ENCODE results near the gene FKBP1B.

Gene FKBP1B

GRCh38 chr2:24076849-24077534 is 27.5 kb downstream of the FKBP1B start:
- H3K9me3 ChIP-seq (ENCODE audit: control insufficient read depth, insufficient read depth, low read depth, low read length): no peaks in the 10 kb centered on the region
- H3K27ac ChIP-seq (ENCODE audit: extremely low read depth, low read depth, low read length): peak overlapping the region; percentile 47; the same call in 1 of the 2 replicates
- peaks cover 15 to 53% of the 10 kb centered on the region in 2 experiments for H3K36me3 ChIP-seq (ENCODE audit: control insufficient read depth in 2 of 2, insufficient read depth in 1 of 2, low read length in 2 of 2)
- CTCF ChIA-PET: interaction anchor here (0.6 to 1.0 kb wide), 4 partner anchors 55 to 297 kb away, joined by 3 to 4 read pairs (median 4); partner anchors contain the start of gene ATAD2B
- H3K4me1 ChIP-seq (ENCODE audit: control insufficient read depth, insufficient read depth, low read length): peaks cover 7% of the 10 kb centered on the region; the same call in 1 of the 2 replicates
- POLR2A ChIA-PET: interaction anchor here (0.5 to 2.3 kb wide), 24 partner anchors 8 to 1299 kb away, joined by 3 to 41 read pairs (median 4); partner anchors contain the start of genes ATAD2B, FAM228B, ITSN2 and TP53I3
- peak overlapping the region; percentile 95 for H3K4me3 ChIP-seq (ENCODE audit: low read depth, low read length)
- TF ChIP-seq ZNF2 (tag by site-specific recombination; IDR thresholded peaks at IDR 0.05): no peak
- TF ChIP-seq KLF8 (tag by site-specific recombination; IDR thresholded peaks at IDR 0.05): peak; percentile 8; the same call in 1 of the 2 replicates
- no peak for TF ChIP-seq ZNF639 (tag by site-specific recombination; IDR thresholded peaks at IDR 0.05)
- TF ChIP-seq KLF9 (tag by site-specific recombination; IDR thresholded peaks at IDR 0.05; ENCODE audit: low read depth): peak; percentile 79
- TF ChIP-seq HOXC10 (CRISPR knock-in tag; IDR thresholded peaks at IDR 0.05): no peak
- TF ChIP-seq ZNF155 (tag by site-specific recombination; IDR thresholded peaks at IDR 0.05): no peak
- TF ChIP-seq ZNF76 (tag by site-specific recombination; IDR thresholded peaks at IDR 0.05; ENCODE audit: borderline replicate concordance, low read depth): no peak
- no peak for TF ChIP-seq ZNF776 (tag by site-specific recombination; IDR thresholded peaks at IDR 0.05; ENCODE audit: borderline replicate concordance)
- TF ChIP-seq SCRT1 (tag by site-specific recombination; IDR thresholded peaks at IDR 0.05; ENCODE audit: borderline replicate concordance): no peak
- TF ChIP-seq ZSCAN30 (tag by site-specific recombination; IDR thresholded peaks at IDR 0.05): no peak
- no peak for TF ChIP-seq YY1 (tag by site-specific recombination; IDR thresholded peaks at IDR 0.05)
- TF ChIP-seq ZNF354C (tag by site-specific recombination; IDR thresholded peaks at IDR 0.05; ENCODE audit: borderline replicate concordance, low read depth): no peak
- TF ChIP-seq ZNF621 (tag by site-specific recombination; IDR thresholded peaks at IDR 0.05): no peak
- TF ChIP-seq ZNF549 (tag by site-specific recombination; IDR thresholded peaks at IDR 0.05): no peak
- TF ChIP-seq ZNF596 (tag by site-specific recombination; IDR thresholded peaks at IDR 0.05): no peak
- TF ChIP-seq, protein P1, sequence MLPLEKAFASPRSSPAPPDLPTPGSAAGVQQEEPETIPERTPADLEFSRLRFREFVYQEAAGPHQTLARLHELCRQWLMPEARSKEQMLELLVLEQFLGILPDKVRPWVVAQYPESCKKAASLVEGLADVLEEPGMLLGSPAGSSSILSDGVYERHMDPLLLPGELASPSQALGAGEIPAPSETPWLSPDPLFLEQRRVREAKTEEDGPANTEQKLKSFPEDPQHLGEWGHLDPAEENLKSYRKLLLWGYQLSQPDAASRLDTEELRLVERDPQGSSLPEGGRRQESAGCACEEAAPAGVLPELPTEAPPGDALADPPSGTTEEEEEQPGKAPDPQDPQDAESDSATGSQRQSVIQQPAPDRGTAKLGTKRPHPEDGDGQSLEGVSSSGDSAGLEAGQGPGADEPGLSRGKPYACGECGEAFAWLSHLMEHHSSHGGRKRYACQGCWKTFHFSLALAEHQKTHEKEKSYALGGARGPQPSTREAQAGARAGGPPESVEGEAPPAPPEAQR (tag by site-specific recombination; IDR thresholded peaks at IDR 0.05): no peak
- TF ChIP-seq, protein P2, sequence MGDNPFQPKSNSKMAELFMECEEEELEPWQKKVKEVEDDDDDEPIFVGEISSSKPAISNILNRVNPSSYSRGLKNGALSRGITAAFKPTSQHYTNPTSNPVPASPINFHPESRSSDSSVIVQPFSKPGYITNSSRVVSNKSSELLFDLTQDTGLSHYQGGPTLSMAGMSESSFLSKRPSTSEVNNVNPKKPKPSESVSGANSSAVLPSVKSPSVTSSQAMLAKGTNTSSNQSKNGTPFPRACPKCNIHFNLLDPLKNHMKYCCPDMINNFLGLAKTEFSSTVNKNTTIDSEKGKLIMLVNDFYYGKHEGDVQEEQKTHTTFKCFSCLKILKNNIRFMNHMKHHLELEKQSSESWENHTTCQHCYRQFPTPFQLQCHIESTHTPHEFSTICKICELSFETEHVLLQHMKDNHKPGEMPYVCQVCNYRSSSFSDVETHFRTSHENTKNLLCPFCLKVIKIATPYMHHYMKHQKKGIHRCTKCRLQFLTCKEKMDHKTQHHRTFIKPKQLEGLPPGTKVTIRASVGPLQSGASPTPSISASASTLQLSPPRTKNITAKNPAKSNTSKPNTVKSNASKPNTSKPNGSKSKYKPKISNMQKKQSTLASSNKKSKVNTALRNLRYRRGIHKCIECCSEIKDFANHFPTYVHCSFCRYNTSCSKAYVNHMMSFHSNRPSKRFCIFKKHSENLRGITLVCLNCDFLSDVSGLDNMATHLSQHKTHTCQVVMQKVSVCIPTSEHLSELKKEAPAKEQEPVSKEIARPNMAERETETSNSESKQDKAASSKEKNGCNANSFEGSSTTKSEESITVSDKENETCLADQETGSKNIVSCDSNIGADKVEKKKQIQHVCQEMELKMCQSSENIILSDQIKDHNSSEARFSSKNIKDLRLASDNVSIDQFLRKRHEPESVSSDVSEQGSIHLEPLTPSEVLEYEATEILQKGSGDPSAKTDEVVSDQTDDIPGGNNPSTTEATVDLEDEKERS (tag by site-specific recombination; IDR thresholded peaks at IDR 0.05): no peak
- TF ChIP-seq ZNF48 (tag by site-specific recombination; IDR thresholded peaks at IDR 0.05): no peak
- no peak for TF ChIP-seq ZNF146 (tag by site-specific recombination; IDR thresholded peaks at IDR 0.05)
- TF ChIP-seq, protein P3, sequence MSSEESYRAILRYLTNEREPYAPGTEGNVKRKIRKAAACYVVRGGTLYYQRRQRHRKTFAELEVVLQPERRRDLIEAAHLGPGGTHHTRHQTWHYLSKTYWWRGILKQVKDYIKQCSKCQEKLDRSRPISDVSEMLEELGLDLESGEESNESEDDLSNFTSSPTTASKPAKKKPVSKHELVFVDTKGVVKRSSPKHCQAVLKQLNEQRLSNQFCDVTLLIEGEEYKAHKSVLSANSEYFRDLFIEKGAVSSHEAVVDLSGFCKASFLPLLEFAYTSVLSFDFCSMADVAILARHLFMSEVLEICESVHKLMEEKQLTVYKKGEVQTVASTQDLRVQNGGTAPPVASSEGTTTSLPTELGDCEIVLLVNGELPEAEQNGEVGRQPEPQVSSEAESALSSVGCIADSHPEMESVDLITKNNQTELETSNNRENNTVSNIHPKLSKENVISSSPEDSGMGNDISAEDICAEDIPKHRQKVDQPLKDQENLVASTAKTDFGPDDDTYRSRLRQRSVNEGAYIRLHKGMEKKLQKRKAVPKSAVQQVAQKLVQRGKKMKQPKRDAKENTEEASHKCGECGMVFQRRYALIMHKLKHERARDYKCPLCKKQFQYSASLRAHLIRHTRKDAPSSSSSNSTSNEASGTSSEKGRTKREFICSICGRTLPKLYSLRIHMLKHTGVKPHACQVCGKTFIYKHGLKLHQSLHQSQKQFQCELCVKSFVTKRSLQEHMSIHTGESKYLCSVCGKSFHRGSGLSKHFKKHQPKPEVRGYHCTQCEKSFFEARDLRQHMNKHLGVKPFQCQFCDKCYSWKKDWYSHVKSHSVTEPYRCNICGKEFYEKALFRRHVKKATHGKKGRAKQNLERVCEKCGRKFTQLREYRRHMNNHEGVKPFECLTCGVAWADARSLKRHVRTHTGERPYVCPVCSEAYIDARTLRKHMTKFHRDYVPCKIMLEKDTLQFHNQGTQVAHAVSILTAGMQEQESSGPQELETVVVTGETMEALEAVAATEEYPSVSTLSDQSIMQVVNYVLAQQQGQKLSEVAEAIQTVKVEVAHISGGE (tag by site-specific recombination; conservative IDR thresholded peaks at IDR 0.05; ENCODE audit: low read depth): no peak
- TF ChIP-seq ZBTB10 (tag by site-specific recombination; IDR thresholded peaks at IDR 0.05): 0 out of 2 replicates have a peak, but pooled peaks have one; percentile 32

Measured in HEK293 (cell line).